ENCODE measurements around the gene SLC25A29.
"Not testable (repeated sequence)": the region's sequence is repeated elsewhere in the genome, so short reads cannot be mapped to it uniquely, and the experiment has no call there.

The SLC25A29 gene

GRCh38 chr14:100293497-100294212, 12.6 kb downstream of the SLC25A29 start:
- no peak for DNase-seq (ENCODE audit: low spot score)

DNA sequence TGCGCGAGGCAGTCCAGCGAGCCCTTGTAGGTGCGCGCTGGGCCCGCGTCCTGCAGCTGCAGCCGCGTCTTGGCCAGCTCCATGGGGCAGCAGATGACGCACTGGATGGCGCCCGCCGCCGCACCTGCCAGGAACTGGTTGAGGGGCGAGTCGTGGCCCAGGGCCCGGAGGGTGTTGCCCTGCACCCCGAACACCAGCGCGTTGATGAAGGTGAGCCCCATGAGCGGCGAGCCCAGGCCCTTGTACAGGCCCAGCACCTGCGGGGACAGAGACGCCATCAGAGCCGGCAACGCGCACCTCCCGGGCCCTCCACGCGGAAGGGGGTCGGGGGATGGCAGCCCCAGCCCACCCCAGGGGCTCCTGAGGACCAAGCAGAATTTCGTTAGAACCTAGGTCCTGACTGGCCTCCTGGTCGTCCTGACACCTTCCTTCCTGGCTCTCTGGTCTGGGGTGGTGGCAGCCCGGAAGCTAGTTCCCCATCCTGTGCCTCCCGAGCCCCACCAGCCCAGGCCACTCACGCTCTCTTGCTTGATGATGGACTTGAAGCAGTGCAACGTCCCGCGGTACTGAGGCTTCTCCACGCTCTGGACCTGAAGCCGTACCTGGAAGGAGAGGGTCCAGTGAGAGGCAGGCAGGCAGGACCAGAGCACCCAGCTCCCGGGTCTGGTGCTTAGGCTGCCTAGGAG, 13.3 kb downstream of the SLC25A29 start:
- DNase-seq (ENCODE audit: low spot score), result no peak

DNA sequence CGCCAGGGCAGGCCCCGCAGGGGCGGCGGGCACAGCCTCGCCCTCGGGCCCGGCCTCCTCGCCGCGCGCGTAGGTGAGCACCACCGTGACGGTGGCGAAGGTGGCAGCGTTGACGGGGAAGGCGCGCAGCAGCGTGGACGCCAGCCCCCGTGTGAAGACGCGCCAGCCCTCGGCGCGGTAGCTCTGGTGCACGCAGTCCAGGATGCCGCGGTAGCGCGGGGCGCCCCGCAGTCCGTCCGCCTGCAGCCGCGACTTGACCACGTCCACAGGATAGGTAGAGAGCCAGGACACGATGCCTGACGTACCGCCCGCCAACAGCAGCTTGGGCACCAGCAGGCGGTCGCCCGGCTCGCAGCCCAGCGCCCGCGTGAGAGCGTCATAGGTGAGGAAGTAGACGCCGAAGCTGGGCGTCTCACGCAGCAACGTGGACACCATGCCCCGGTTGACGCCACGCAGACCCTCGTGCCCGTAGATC, 13.9 kb downstream of the SLC25A29 start:
- DNase-seq (ENCODE audit: low spot score), result no peak

- DNase-seq (ENCODE audit: low spot score), result no peak
These were observed 14.8 kb downstream of the SLC25A29 start for GRCh38 chr14:100291305-100292075.

GRCh38 chr14:100290607-100291304, 15.5 kb downstream of the SLC25A29 start:
- DNase-seq (ENCODE audit: low spot score), result no peak

GRCh38 chr14:100289916-100290606, 16.2 kb downstream of the SLC25A29 start:
- no peak for DNase-seq (ENCODE audit: low spot score)

- DNase-seq (ENCODE audit: low spot score), result no peak
These were observed 17.7 kb downstream of the SLC25A29 start for GRCh38 chr14:100288382-100289185.

DNA sequence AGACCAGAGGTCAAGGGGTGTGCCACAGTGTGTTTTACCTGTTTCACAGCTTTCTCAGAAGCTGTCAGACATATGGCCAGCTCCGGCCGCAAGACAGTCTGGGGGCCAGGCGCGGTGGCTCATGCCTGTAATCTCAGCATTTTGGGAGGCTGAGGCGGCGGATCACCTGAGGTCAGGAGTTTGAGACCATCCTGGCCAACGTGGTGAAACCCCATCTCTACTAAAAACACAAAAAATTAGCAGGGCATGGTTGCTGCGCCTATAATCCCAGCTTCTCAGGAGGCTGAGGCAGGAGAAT, 18.3 kb downstream of the SLC25A29 start:
- not testable (repeated sequence) for DNase-seq (ENCODE audit: low spot score)

DNA sequence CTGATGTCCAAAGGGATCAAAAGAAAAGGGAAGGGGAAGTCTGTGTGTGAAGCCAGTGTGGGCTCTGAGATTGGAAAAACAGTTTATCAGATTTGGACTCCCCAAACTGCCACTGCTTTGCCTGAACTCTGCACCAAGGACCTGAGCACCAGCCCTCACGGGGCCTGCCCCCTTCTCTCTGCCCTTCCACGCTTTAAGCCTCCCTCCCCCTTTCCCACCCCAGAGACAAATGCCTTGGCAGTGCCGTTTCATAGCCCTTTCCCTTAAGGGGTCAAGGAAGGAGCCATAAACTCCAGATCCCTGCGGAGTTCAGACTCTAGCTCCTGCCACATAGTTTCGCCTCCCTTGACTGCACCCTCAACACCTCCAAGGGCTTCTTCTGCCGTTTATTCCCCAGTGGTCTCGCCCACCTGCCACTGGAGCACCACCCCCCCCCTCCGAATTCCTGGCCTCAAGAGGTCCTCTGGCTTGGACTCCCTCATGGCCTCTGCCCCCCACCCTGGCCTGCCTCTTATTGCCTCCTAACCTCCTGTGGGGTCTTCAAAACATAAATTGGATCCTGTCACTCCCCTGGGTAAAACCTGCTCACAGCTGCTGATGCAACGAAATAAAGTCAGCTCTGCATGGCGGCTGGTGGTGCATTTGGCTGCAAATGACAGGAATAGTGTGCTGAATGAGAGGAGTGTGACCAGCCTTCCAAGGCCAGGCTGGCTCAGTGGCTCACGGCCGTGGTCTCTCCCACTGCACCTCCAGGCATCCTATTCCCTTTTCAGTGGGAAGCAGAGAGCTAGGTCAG, 18.8 kb downstream of the SLC25A29 start:
- DNase-seq (ENCODE audit: low spot score), result no peak

DNA sequence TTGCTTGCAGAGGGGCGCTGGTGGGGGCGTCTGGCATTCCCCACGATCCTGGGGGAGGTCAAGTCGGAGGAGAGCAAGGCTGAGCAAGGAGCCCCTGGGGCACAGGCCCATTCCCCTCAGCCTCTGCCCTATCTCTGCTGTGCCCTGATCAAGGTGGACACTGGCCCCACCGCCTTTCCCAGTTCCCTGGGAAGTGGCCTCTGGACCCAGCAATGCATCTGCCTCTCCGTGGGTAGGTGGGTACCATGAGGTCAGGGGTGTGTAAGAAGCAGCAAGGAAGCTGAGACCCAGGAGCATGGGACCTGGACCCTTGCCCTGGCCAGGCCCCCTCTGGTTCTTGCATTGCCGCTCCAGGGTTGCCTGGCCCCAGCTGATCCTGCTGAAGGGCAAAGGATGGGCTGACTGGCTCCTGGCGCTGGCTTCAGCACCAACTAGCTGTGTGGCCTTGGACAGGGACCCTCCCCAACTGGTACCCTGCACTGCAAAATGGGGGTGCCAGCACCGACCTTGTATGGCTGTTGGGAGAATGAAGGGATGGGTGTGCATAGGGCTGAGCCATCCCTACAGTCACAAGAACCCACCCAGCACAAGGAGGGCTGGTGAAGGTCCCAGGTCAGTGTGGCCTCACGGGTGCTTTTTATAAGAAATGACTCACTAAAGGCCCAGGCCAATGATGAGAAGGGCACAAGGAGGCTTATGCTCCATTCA, 19.6 kb downstream of the SLC25A29 start:
- no peak for DNase-seq (ENCODE audit: low spot score)

GRCh38 chr14:100285913-100286400, 20.3 kb downstream of the SLC25A29 start:
- no peak for DNase-seq (ENCODE audit: low spot score)

DNA sequence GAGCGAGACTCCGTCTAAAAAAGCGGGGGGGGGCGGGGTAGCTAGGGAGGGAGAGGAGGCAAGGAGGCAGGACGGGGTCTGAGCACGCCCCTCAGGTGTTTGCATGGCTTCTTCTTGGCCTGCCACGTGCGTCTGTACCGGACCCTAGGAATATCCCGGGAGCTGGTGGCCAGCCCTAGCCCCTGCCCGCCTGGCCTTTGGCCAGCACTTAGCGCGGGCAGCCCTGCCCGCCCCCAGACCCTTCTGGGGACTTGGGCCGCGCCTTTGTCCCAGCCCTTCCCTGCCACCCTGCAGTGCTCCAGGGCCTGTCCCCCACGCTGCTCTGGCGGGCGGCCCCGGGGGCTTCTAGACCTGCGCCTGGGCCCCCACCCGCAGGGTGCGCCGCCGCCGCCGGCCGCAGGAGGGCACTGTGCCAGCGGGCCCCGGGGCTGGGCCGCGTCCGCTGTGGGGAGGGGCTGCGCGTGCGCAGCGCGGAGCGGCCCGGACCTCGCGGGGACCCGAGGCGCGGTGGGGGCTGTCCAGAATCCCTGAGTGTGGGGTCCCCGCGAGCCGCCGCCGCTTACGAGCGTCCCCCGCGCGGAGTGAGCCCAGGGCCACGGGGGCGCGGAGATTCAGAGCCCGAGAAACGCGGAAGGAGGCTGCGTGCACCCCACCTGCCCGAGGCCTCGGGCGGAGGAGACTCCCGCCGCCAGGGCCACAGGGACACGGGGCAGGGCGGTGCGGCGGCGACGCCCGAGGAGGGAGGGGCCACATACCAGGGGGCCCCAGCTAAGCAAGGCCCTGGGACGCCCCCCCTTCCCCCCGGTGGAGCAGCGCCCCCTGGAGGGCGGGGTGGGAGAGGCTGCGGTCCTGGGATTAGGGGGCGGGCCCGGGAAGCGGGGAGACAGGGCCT, 21.0 kb downstream of the SLC25A29 start:
- DNase-seq (ENCODE audit: low spot score), result peak; percentile 96

DNA sequence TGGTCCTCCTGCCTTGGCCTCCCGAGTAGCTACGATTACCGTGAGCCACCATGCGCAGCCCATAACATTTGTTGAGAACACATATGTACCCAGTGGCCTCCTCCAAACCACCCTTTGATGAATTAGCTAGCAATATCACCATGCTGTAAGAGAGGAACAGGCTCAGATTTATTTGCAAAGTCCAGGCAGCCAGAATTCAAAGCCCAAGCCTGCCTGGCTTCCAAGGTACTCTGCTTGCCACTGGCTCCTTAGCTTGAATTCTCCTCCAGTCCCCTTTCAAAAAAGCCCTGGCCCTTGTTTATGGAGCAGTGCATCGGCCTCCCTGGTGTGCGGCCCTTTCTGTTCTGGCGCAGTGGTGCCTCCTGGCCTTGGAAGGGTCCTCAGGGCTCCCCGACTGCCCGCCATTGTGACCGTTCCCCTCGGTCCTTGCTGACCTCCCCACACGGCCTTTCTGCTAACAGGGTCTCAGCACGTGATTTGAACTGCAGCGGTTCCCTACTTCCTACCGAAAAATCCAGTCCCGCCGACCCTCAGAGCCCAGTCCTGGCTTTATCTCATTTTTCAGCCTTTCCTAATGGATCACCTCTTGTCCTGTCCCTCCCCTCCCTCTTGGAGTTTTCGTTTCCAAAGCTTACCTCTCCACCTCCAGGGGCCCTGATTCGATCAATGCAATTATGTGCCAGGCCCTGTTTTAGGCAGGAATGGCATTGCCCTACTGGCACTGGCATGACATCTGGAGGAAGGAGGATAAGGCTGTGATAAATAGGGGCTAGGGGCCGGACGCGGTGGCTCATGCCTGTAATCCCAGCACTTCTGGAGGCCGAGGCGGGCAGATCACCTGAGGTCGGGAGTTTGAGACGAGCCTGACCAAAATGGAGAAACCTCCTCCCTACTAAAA, 22.0 kb downstream of the SLC25A29 start:
- DNase-seq (ENCODE audit: low spot score), result no peak

- DNase-seq (ENCODE audit: low spot score), result not testable (repeated sequence)
These were observed 22.8 kb downstream of the SLC25A29 start for GRCh38 chr14:100283436-100283835.

DNA sequence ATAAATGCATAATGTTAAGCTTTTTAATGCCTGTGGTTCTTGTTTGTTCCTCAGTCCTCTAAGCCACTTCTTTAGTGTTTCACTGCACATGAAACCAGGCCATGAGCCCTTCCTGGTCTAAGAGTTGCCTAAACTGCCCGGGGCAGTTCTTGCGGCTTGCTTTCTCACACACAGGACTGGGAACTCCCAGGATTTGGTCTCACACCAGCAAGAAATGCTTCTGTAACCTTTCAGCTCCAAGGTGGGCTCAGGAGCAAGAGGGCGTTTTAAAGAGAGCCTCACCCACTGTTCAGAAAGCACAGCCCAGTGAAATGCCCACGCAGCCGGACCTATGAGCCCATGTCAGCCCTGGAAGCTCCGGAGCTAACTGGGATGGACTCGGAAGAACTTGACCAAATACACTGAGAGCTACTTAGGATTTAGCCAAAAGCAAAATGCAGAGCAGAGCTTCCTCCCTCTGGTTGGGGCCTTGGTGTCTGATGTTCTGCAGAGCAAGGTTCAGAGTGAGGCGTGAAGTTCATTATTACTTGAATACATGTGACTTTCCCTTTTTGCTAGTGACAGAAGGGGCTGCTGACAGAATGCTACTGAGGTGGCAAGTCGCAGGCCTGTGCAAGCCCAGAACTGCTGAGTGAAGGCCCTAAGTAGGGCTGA, 23.4 kb downstream of the SLC25A29 start:
- DNase-seq (ENCODE audit: low spot score), result no peak

DNA sequence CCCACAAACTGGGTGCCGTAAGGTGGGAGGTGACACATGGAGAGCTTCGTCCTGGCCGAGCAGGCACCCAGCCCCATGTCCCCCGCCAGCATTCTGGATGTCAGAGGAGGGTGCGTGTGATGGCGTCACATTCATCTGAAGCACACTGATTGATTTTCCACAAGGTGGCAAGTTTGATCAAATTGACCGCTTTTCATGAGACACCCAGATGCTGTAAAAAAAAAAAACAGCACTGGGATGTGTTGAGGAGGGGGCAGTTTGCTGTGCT, 24.2 kb downstream of the SLC25A29 start:
- DNase-seq (ENCODE audit: low spot score), result no peak

Data from iPS-NIHi11 (cell line).